T-helper 2 cell treated with Interferon-gamma antibody and Interleukin-4, amounts not matched to agents 5 μg/mL and 100 μg/mL, for 36 hours (primary cell): ENCODE results near the gene PRICKLE1.

Source experiments
- DNase-seq: peaks from one replicate; pipeline ENCODE4 v3.0.0; 2021; ENCODE audit warnings: low spot score
- H3K27ac Mint-ChIP-seq: one replicate; pipeline ENCODE4 v1.8.0; 2021; ENCODE audit warnings: mild to moderate bottlenecking, mixed read lengths
- H3K27me3 Mint-ChIP-seq: one replicate; pipeline ENCODE4 v1.8.0; 2021; ENCODE audit warnings: low read depth, mixed read lengths
- H3K36me3 Mint-ChIP-seq: one replicate; pipeline ENCODE4 v1.8.0; 2021; ENCODE audit warnings: low read depth, mixed read lengths
- H3K4me1 Mint-ChIP-seq: one replicate; pipeline ENCODE4 v1.8.0; 2021; ENCODE audit warnings: low read depth, mixed read lengths
- H3K4me3 Mint-ChIP-seq: one replicate; pipeline ENCODE4 v1.8.0; 2022; ENCODE audit warnings: mild to moderate bottlenecking, moderate library complexity, mixed read lengths
- H3K9me3 Mint-ChIP-seq: one replicate; pipeline ENCODE4 v1.8.0; 2021; ENCODE audit warnings: mixed read lengths

The PRICKLE1 gene

DNA sequence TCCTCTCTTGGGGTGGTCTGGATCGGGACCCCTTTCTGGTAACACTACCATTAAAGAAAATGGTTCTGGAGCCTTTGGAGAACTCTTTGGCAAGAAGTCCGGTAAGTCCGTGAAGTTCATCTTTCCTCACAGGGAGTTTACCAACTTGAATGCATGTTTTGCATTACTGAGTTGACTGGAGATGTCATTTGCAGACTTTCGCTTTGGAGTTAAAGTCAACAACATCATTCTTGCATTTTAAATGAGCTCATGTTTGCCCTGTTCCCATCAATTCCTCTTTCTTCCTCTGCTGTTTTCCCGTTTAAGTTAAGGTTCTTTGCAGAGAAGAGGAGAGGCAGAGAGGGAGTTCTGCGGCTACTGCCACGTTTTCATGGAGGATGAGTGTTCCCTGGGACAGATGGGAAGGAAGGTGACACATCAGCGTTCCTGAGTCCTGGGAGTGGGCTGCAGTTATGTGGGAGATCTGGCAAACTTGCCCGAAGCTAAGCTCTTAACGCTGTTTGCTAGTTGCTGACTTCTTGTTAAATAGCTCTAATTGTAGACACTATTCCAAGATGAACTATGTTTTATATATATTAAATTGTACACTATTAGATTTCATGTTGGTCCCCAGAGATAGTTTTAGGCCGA lies 18.8 kb upstream of the PRICKLE1 start:
- no peak overlapping the region for H3K4me3 Mint-ChIP-seq
- no peak overlapping the region for H3K27ac Mint-ChIP-seq
- DNase-seq = no peak
- no peaks in the 10 kb centered on the region for H3K36me3 Mint-ChIP-seq
- no peaks in the 10 kb centered on the region for H3K9me3 Mint-ChIP-seq
- H3K27me3 Mint-ChIP-seq = no peaks in the 10 kb centered on the region
- H3K4me1 Mint-ChIP-seq = no peaks in the 10 kb centered on the region

- H3K27me3 Mint-ChIP-seq = no peaks in the 10 kb centered on the region
These were observed 18.1 kb upstream of the PRICKLE1 start for GRCh38 chr12:42607584-42608058.

DNA sequence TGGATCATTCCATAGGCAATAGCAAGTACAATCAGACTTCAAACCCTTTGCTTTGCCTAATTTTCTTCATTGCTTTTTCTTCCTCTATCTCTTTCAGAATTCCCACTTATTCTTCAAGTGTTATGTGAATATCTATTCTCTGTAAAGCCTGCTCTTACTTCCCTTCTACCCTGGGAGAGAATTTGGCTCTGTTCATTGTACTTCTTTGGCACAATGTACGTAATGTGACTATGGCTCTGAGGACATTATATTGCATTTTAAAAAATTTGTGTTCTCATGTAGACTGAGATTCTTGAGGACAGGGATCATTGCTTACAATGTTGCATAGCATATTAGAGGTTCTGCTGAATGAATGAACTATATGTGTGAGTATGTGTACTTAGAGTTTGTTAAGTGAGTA lies 16.9 kb upstream of the PRICKLE1 start:
- Mint-ChIP-seq H3K9me3 (no peaks in the 10 kb centered on the region), H3K27ac (no peak overlapping the region), H3K36me3 (no peaks in the 10 kb centered on the region), H3K27me3 (no peaks in the 10 kb centered on the region), H3K4me3 (no peak overlapping the region), H3K4me1 (no peaks in the 10 kb centered on the region)
- no peak for DNase-seq

More at GRCh38 chr12:42607584-42608058, 18.1 kb upstream of the PRICKLE1 start:
- Mint-ChIP-seq H3K4me3 (no peak overlapping the region), H3K9me3 (no peaks in the 10 kb centered on the region), H3K27ac (no peak overlapping the region), H3K36me3 (no peaks in the 10 kb centered on the region), H3K4me1 (no peaks in the 10 kb centered on the region)
- no peak for DNase-seq

- Mint-ChIP-seq H3K9me3 (no peaks in the 10 kb centered on the region), H3K36me3 (no peaks in the 10 kb centered on the region), H3K4me1 (no peaks in the 10 kb centered on the region), H3K27me3 (no peaks in the 10 kb centered on the region), H3K4me3 (no peak overlapping the region), H3K27ac (no peak overlapping the region)
- DNase-seq = no peak
These were observed 16.1 kb upstream of the PRICKLE1 start for GRCh38 chr12:42605685-42606084.

DNA sequence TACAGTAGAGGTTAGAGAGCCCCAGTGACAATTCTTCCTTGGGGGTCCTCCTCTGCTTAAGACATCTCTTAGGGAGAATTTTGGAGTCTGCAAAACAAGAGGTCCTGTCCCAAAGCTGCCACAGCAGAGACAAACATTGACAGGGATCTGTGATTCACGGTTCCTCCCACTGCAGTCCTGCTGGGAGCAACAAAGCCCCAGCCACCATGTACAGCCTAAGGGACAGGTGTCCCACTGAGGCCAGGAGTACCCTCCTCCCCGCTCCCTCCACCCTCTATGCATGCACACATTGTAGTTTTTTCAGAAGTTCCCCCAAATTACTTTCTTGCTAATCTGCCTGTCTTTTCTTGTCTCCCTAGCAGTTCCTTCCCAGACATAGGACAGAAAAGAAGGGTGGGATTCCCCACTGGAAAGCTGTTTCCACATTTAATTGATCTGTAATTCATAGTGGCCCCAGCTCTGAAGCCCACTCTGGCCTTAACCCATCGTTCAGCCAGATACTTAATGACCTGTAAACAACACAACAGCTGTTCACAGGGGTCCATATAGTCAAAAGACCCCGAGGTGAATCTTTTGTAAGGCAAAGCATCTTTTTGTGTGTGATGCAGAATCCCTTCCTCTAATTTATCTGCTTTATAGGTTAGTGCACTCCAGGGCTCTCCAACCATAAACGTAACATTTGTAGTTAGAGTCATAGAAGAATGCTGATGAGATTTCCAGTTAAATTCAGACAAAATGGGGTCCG lies 13.9 kb upstream of the PRICKLE1 start:
- Mint-ChIP-seq H3K4me3 (no peak overlapping the region), H3K36me3 (no peaks in the 10 kb centered on the region), H3K27ac (no peak overlapping the region), H3K27me3 (no peaks in the 10 kb centered on the region), H3K4me1 (no peaks in the 10 kb centered on the region), H3K9me3 (no peaks in the 10 kb centered on the region)
- DNase-seq = no peak

DNA sequence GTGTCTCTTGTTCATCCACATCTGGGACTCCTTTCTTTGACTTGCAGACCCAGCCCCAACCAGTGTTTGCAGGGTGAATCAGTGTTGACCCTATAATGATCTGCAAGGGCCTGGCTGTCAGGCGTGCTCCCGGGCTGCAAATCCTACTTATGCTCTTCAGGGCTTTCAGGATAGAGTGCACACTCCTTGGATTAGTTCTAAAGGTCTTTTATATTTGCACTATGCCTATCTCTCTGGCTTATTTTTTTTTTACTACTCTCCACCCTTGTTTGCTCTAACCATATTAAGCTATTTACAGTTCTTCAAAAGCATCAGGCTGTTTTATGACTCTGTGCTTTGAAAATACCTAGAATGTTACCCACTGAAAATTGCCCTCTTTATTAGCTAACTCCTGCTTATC lies 4.3 kb upstream of the PRICKLE1 start:
- Mint-ChIP-seq H3K36me3 (no peaks in the 10 kb centered on the region), H3K4me3 (no peak overlapping the region), H3K4me1 (peaks cover 9% of the 10 kb centered on the region), H3K9me3 (no peaks in the 10 kb centered on the region), H3K27me3 (peaks cover 44% of the 10 kb centered on the region), H3K27ac (no peak overlapping the region)
- DNase-seq = no peak

DNA sequence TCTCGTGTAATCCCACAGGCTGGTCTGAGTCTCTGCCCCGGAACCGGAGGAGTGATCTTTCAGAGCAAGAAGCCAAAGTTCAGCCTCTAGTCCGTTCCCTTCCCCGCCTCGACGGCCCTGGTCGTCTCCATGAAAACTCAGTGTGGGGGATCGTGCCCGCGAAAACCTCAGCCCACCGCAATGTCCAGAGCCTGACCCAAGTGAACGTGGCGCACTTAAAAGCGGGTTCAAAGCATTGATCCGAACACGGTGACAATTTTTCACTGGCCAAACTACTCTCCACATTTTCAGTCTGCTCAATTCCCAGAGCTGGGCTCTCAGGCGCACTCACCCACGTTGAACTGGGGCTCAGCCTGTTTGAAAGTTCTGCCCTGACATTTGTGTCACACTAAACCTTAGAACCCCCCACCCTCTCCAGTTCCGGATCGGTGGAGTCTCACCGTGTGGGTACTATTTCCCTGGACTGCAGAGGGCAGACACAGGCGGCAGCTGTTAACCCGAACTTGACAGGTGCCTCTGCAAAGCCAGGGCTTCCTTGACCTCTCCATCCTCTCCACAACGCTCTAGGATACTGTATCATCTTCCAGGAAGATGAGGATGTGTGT lies 886 bp upstream of the PRICKLE1 start:
- no peaks in the 10 kb centered on the region for H3K9me3 Mint-ChIP-seq
- peak overlapping the region; percentile 73 for H3K4me3 Mint-ChIP-seq
- no peak for DNase-seq
- peaks cover 12% of the 10 kb centered on the region for H3K4me1 Mint-ChIP-seq
- H3K36me3 Mint-ChIP-seq = no peaks in the 10 kb centered on the region
- H3K27ac Mint-ChIP-seq = no peak overlapping the region
- H3K27me3 Mint-ChIP-seq = peaks cover 61% of the 10 kb centered on the region

DNA sequence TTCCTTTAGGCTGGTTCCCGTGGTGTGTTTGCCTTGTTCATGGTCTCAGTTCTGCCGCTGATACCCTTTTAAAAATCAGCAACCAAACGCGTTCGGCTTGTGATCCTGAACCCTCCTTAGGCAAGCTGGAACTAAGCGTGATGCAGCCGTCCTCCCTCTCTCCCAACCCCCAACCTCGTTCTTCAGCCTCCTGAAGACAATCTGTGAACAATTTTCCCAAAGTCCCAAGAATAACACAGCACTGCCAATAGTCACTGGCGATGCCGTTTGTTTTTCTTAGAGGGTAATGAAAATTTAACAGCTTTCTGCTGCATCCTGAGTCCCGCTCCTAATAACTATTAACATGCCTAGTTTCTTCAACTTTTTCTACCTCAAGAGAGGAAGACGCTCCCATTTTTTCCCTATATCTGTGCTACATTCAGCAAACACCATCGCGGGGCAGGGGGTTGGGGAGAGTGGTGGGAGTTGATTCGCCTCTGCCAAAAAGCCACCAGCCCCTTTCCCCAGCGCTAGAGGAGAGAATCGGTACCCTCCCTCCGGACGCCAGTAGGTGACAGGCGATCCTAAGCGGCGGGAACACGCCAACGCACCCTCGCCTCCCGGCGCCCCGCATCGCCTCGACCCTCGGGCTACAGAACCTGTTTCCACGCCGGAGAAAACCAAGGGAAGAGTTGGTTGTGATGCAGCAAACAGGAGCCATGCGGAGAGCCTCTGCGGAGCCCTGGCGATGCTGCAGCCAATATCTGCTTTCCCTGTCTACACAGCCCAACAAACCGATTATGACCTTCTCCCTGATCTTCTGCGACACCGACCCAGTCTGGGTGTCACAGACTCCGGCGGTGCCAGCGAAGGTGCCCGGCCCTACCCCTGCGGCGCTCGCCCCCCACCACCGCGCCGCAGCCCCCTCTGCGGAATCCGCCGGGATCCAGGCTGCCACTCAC lies 752 bp downstream of the PRICKLE1 start:
- Mint-ChIP-seq H3K4me3 (peak overlapping the region; percentile 71), H3K27ac (no peak overlapping the region), H3K4me1 (peaks cover 12% of the 10 kb centered on the region), H3K9me3 (no peaks in the 10 kb centered on the region), H3K27me3 (peaks cover 61% of the 10 kb centered on the region), H3K36me3 (no peaks in the 10 kb centered on the region)
- no peak for DNase-seq

GRCh38 chr12:42587601-42588523 lies 1.7 kb downstream of the PRICKLE1 start:
- Mint-ChIP-seq H3K36me3 (no peaks in the 10 kb centered on the region), H3K27me3 (peaks cover 57% of the 10 kb centered on the region), H3K9me3 (no peaks in the 10 kb centered on the region), H3K4me1 (peaks cover 12% of the 10 kb centered on the region), H3K27ac (no peak overlapping the region), H3K4me3 (no peak overlapping the region)
- DNase-seq = no peak

GRCh38 chr12:42586268-42586667 lies 3.3 kb downstream of the PRICKLE1 start:
- no peak for DNase-seq
- H3K27ac Mint-ChIP-seq = no peak overlapping the region
- H3K27me3 Mint-ChIP-seq = peaks cover 55% of the 10 kb centered on the region
- peaks cover 12% of the 10 kb centered on the region for H3K4me1 Mint-ChIP-seq
- no peaks in the 10 kb centered on the region for H3K9me3 Mint-ChIP-seq
- no peaks in the 10 kb centered on the region for H3K36me3 Mint-ChIP-seq
- no peak overlapping the region for H3K4me3 Mint-ChIP-seq

GRCh38 chr12:42585841-42586216 lies 3.7 kb downstream of the PRICKLE1 start:
- no peak for DNase-seq
- Mint-ChIP-seq H3K4me3 (no peak overlapping the region), H3K36me3 (no peaks in the 10 kb centered on the region), H3K4me1 (peaks cover 12% of the 10 kb centered on the region), H3K27ac (no peak overlapping the region), H3K9me3 (no peaks in the 10 kb centered on the region), H3K27me3 (peaks cover 50% of the 10 kb centered on the region)

GRCh38 chr12:42585154-42585840 lies 4.2 kb downstream of the PRICKLE1 start:
- Mint-ChIP-seq H3K27me3 (peaks cover 48% of the 10 kb centered on the region), H3K4me3 (no peak overlapping the region), H3K4me1 (peaks cover 8% of the 10 kb centered on the region)

More at GRCh38 chr12:42585154-42585840, 4.2 kb downstream of the PRICKLE1 start:
- no peaks in the 10 kb centered on the region for H3K9me3 Mint-ChIP-seq
- H3K36me3 Mint-ChIP-seq = no peaks in the 10 kb centered on the region
- no peak overlapping the region for H3K27ac Mint-ChIP-seq
- no peak for DNase-seq
